ENCODE results near the gene OOSP4B. TPM values are rescaled to one million over a fixed set of nuclear protein-coding genes. Genes with fewer than 3 reads are reported as not detected.
"Not testable (repeated sequence)": the region's sequence is repeated elsewhere in the genome, so short reads cannot be mapped to it uniquely, and the experiment has no call there.

OOSP4B gene
- not detected for polyA plus RNA-seq (2012; ENCODE audit: missing spikeins)

- TF ChIP-seq POLR2AphosphoS5 (IDR thresholded peaks at IDR 0.05; ENCODE audit: low read depth, low read length) = no peak
- TF ChIP-seq POLR2A (IDR thresholded peaks at IDR 0.05; ENCODE audit: low read depth, low read length) = no peak
- DNase-seq (ENCODE audit: insufficient read length) (no peak), FAIRE-seq (no peak)
These were observed at the start of gene OOSP4B for GRCh38 chr11:60016881-60017280. TSS of gene OOSP4B (plus strand) at chr11:60017181.

DNA sequence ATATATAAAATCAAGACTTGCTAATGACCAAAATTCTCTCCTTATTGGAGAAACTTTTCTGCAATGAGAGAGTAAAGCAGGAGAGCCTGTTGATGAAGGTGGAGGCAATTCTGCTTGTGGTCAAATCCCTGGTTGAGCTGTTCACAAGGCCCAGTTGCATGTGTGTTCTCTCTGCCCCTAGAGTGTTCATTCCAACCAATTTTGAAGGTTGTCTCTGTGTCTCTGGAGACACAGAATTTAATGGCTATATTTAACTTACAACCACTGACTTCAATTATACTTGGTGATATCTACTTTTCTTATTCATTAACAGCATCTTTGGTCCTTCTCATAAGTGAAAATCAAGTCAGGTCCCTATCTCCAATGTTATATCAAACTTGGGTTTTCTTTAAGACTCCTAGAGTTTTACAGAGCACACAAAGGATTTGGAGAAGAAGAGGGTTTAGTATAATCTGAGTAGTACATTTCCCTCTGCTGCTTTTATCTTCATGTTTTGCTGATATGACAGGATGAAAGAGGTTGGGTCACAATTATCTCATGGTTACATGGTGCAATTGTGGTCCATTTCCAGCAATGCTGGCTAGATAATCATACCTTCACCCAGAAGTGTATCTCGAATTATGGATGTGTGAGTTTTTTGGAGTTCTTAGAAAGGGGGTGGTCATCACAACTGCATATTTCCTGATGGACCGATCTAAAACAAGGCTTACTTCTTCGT is 49.1 kb upstream of the OOSP4B start:
- no peak for DNase-seq (ENCODE audit: insufficient read length)
- TF ChIP-seq POLR2A (IDR thresholded peaks at IDR 0.05; ENCODE audit: low read depth, low read length) (no peak), TAF1 (IDR thresholded peaks at IDR 0.05; ENCODE audit: borderline replicate concordance, low read depth, low read length) (no peak), POLR2AphosphoS5 (IDR thresholded peaks at IDR 0.05; ENCODE audit: low read depth, low read length) (no peak)
- no peak for FAIRE-seq

- FAIRE-seq = no peak
- TF ChIP-seq TAF1 (IDR thresholded peaks at IDR 0.05; ENCODE audit: borderline replicate concordance, low read depth, low read length) (no peak), POLR2AphosphoS5 (IDR thresholded peaks at IDR 0.05; ENCODE audit: low read depth, low read length) (no peak), POLR2A (IDR thresholded peaks at IDR 0.05; ENCODE audit: low read depth, low read length) (no peak)
- DNase-seq (ENCODE audit: insufficient read length) = no peak
These were observed 48.6 kb upstream of the OOSP4B start for GRCh38 chr11:59968395-59968783.

DNA sequence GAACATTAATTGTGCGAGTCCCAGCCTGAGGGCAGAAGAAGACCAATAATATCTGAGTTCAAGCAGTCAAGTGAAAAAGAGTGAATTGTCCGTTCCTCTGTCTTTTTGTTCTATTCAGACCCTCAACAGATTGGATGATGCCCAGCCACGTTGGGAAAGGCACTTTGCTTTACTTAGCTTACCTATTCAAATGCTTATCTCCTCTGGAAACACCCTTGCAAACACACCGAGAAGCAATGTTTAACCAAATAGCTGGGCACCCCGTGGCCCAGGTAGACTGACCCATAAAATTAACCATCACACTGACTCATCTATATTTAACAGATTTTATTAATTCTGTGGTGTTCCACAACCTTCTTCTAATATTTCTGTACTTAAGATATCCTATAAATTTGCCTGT is 43.9 kb upstream of the OOSP4B start:
- DNase-seq (ENCODE audit: insufficient read length) (no peak), FAIRE-seq (no peak)
- no peak for TF ChIP-seq POLR2A (IDR thresholded peaks at IDR 0.05; ENCODE audit: low read depth, low read length)

GRCh38 chr11:59981106-59981770 is 35.7 kb upstream of the OOSP4B start:
- FAIRE-seq (no peak), DNase-seq (ENCODE audit: insufficient read length) (no peak)
- TF ChIP-seq TAF1 (IDR thresholded peaks at IDR 0.05; ENCODE audit: borderline replicate concordance, low read depth, low read length) (no peak), POLR2AphosphoS5 (IDR thresholded peaks at IDR 0.05; ENCODE audit: low read depth, low read length) (no peak), POLR2A (IDR thresholded peaks at IDR 0.05; ENCODE audit: low read depth, low read length) (no peak)

GRCh38 chr11:59982037-59982436 is 34.9 kb upstream of the OOSP4B start:
- DNase-seq (ENCODE audit: insufficient read length); FAIRE-seq: not testable (repeated sequence)

- FAIRE-seq (no peak), DNase-seq (ENCODE audit: insufficient read length) (no peak)
- TF ChIP-seq POLR2AphosphoS5 (IDR thresholded peaks at IDR 0.05; ENCODE audit: low read depth, low read length) (no peak), POLR2A (IDR thresholded peaks at IDR 0.05; ENCODE audit: low read depth, low read length) (no peak), TAF1 (IDR thresholded peaks at IDR 0.05; ENCODE audit: borderline replicate concordance, low read depth, low read length) (no peak)
These were observed 33.8 kb upstream of the OOSP4B start for GRCh38 chr11:59983212-59983611.

GRCh38 chr11:59984368-59984767 is 32.6 kb upstream of the OOSP4B start:
- no peak for TF ChIP-seq POLR2AphosphoS5 (IDR thresholded peaks at IDR 0.05; ENCODE audit: low read depth, low read length)
- no peak for TF ChIP-seq POLR2A (IDR thresholded peaks at IDR 0.05; ENCODE audit: low read depth, low read length)
- TF ChIP-seq TAF1 (IDR thresholded peaks at IDR 0.05; ENCODE audit: borderline replicate concordance, low read depth, low read length) = no peak
- FAIRE-seq = no peak
- DNase-seq (ENCODE audit: insufficient read length) = no peak

- no peak for TF ChIP-seq POLR2A (IDR thresholded peaks at IDR 0.05; ENCODE audit: low read depth, low read length)
- no peak for TF ChIP-seq POLR2AphosphoS5 (IDR thresholded peaks at IDR 0.05; ENCODE audit: low read depth, low read length)
- TF ChIP-seq TAF1 (IDR thresholded peaks at IDR 0.05; ENCODE audit: borderline replicate concordance, low read depth, low read length) = no peak
- FAIRE-seq (no peak), DNase-seq (ENCODE audit: insufficient read length) (no peak)
These were observed 26.6 kb upstream of the OOSP4B start for GRCh38 chr11:59990421-59990820.

GRCh38 chr11:59992425-59992824 is 24.6 kb upstream of the OOSP4B start:
- TF ChIP-seq POLR2A (IDR thresholded peaks at IDR 0.05; ENCODE audit: low read depth, low read length) (no peak), POLR2AphosphoS5 (IDR thresholded peaks at IDR 0.05; ENCODE audit: low read depth, low read length) (no peak), TAF1 (IDR thresholded peaks at IDR 0.05; ENCODE audit: borderline replicate concordance, low read depth, low read length) (no peak)
- no peak for DNase-seq (ENCODE audit: insufficient read length)
- no peak for FAIRE-seq

GRCh38 chr11:59997800-59998199 is 19.2 kb upstream of the OOSP4B start:
- no peak for DNase-seq (ENCODE audit: insufficient read length)
- no peak for FAIRE-seq
- TF ChIP-seq POLR2A (IDR thresholded peaks at IDR 0.05; ENCODE audit: low read depth, low read length) (no peak), TAF1 (IDR thresholded peaks at IDR 0.05; ENCODE audit: borderline replicate concordance, low read depth, low read length) (no peak), POLR2AphosphoS5 (IDR thresholded peaks at IDR 0.05; ENCODE audit: low read depth, low read length) (no peak)

DNA sequence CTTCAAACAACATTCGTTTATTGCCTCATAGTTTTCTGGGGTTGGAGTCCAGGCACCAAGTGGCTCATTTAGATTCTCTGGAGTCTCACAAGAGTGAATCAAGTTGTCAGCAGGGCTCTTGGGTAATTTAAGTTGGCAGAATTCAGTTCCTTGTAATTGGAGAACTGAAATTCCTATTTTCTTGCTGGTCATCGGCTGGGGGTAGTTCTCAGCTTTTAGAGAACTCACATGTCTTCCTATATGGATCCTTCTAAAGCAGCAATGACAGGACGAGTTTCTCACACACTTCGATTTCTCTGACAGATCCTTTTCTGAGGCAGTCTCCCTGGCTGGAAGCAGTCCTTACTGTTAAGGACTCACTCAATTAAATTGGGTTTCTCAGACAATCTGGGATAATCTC is 17.3 kb upstream of the OOSP4B start:
- DNase-seq (ENCODE audit: insufficient read length) = no peak
- TF ChIP-seq TAF1 (IDR thresholded peaks at IDR 0.05; ENCODE audit: borderline replicate concordance, low read depth, low read length) (no peak), POLR2A (IDR thresholded peaks at IDR 0.05; ENCODE audit: low read depth, low read length) (no peak), POLR2AphosphoS5 (IDR thresholded peaks at IDR 0.05; ENCODE audit: low read depth, low read length) (no peak)
- no peak for FAIRE-seq
